H1 (cell line): Measurements from ENCODE around the gene LAD1.

Experiments used
- CBX5 ChIP-seq: fragments of 300-800, 300-1000 bp; sonication (generic); IDR thresholded peaks from 2 replicates; pipeline ENCODE4 v1.7.1; 2016; ENCODE audit warnings: antibody characterized with exemption, low read length, low read depth
- CEBPB ChIP-seq: IDR thresholded peaks from 2 replicates; pipeline ENCODE4 v1.6.1; 2012; ENCODE audit warnings: low read depth, low read length
- EGR1 ChIP-seq: IDR thresholded peaks from 2 replicates; pipeline ENCODE4 v1.6.1; 2011; ENCODE audit warnings: low read depth, low read length, borderline replicate concordance
- EP300 ChIP-seq, 2 experiments: IDR thresholded peaks; 1 replicate in 1 of 2; 2 replicates in 1 of 2; pipeline ENCODE4 v1.6.1; 2011 to 2012; ENCODE audit warnings: low read depth in 2 of 2, low read length in 2 of 2, mild to moderate bottlenecking in 2 of 2, borderline replicate concordance in 1 of 2, inconsistent platforms in 1 of 2, moderate library complexity in 1 of 2
- HDAC6 ChIP-seq: IDR thresholded peaks from one replicate; pipeline ENCODE4 v1.7.1; 2012; ENCODE audit warnings: low read depth, mild to moderate bottlenecking, inconsistent platforms, low read length, moderate library complexity
- KDM1A ChIP-seq: fragments of 200-600, 300-600 bp; sonication (generic); IDR thresholded peaks from 2 replicates; pipeline ENCODE4 v1.7.1; 2016; ENCODE audit warnings: mild to moderate bottlenecking, low read length, borderline replicate concordance
- POLR2A ChIP-seq, 2 experiments: IDR thresholded peaks; 1 replicate in 1 of 2; 2 replicates in 1 of 2; pipeline ENCODE4 v1.6.1; 2011; ENCODE audit warnings: low read depth in 2 of 2, low read length in 2 of 2, mild to moderate bottlenecking in 2 of 2; ENCODE audit errors: control extremely low read depth in 1 of 2
- POLR2AphosphoS5 ChIP-seq: IDR thresholded peaks from 2 replicates; pipeline ENCODE4 v1.6.1; 2011; ENCODE audit warnings: low read depth, low read length
- RAD21 ChIP-seq, 2 experiments: IDR thresholded peaks in 1 of 2; conservative IDR thresholded peaks in 1 of 2; 2 replicates each; pipeline ENCODE4 v1.6.1; 2011; ENCODE audit warnings: low read depth in 2 of 2, low read length in 2 of 2, improper control_type of control experiment in 1 of 2, inconsistent platforms in 1 of 2, mild to moderate bottlenecking in 1 of 2, moderate library complexity in 1 of 2
- TAF1 ChIP-seq: IDR thresholded peaks from 2 replicates; pipeline ENCODE4 v1.6.1; 2011; ENCODE audit warnings: mild to moderate bottlenecking, low read depth, low read length
- TCF12 ChIP-seq: IDR thresholded peaks from 2 replicates; pipeline ENCODE4 v1.6.1; 2011; ENCODE audit warnings: low read depth, mild to moderate bottlenecking, low read length
- YY1 ChIP-seq: IDR thresholded peaks from 2 replicates; pipeline ENCODE4 v1.6.1; 2011; ENCODE audit warnings: low read depth, mild to moderate bottlenecking, low read length
- TF ChIP-seq, protein P1 (sequence below): IDR thresholded peaks from 2 replicates; pipeline ENCODE4 v1.6.1; 2011; ENCODE audit warnings: low read depth, mild to moderate bottlenecking, low read length; ENCODE audit not compliant: insufficient read depth
- TF ChIP-seq, protein P2 (sequence below), 3 experiments: IDR thresholded peaks; 1 replicate in 2 of 3; 2 replicates in 1 of 3; pipeline versions ENCODE4 v1.5.1 to v1.6.1; 2011; ENCODE audit warnings: low read length in 3 of 3, mild to moderate bottlenecking in 3 of 3, inconsistent platforms in 2 of 3, low read depth in 1 of 3, moderate library complexity in 1 of 3; ENCODE audit not compliant: insufficient read depth in 1 of 3; ENCODE audit errors: control extremely low read depth in 1 of 3

DNA sequence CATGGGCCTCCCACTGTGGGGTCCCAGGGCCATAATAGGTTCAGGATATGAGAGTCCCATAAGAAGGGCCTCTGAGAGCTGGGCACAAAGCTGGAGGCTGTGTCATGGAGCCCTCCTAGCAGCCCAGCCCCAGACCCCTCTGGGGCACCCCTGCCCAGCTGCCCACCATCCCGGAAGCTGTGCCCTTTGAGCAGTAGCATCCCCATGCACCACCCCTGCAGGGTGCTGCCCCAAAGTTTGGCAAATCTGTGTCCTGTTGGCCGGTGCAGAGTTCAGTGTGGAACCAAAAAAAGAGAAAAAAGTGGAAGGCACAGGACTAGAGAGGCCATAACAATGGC lies 39.3 kb downstream of the LAD1 start:
- TF ChIP-seq KDM1A = no peak
- no peak for TF ChIP-seq POLR2AphosphoS5
- TF ChIP-seq, protein P1, sequence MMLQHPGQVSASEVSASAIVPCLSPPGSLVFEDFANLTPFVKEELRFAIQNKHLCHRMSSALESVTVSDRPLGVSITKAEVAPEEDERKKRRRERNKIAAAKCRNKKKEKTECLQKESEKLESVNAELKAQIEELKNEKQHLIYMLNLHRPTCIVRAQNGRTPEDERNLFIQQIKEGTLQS = no peak
- no peak for TF ChIP-seq HDAC6
- TF ChIP-seq, protein P2, sequence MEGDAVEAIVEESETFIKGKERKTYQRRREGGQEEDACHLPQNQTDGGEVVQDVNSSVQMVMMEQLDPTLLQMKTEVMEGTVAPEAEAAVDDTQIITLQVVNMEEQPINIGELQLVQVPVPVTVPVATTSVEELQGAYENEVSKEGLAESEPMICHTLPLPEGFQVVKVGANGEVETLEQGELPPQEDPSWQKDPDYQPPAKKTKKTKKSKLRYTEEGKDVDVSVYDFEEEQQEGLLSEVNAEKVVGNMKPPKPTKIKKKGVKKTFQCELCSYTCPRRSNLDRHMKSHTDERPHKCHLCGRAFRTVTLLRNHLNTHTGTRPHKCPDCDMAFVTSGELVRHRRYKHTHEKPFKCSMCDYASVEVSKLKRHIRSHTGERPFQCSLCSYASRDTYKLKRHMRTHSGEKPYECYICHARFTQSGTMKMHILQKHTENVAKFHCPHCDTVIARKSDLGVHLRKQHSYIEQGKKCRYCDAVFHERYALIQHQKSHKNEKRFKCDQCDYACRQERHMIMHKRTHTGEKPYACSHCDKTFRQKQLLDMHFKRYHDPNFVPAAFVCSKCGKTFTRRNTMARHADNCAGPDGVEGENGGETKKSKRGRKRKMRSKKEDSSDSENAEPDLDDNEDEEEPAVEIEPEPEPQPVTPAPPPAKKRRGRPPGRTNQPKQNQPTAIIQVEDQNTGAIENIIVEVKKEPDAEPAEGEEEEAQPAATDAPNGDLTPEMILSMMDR (IDR thresholded peaks at IDR 0.05; ENCODE audit: control extremely low read depth in 1 of 3, insufficient read depth in 1 of 3, low read depth in 1 of 3, low read length in 3 of 3) = no peak
- TF ChIP-seq POLR2A (IDR thresholded peaks at IDR 0.05; ENCODE audit: control extremely low read depth in 1 of 2, low read depth in 2 of 2, low read length in 2 of 2) = no peak
- no peak for TF ChIP-seq CBX5
- TF ChIP-seq EP300 (IDR thresholded peaks at IDR 0.05; ENCODE audit: borderline replicate concordance in 1 of 2, low read depth in 2 of 2, low read length in 2 of 2) = no peak
- TF ChIP-seq TCF12 = no peak
- TF ChIP-seq TAF1 = no peak
- TF ChIP-seq CEBPB = no peak
- no peak for TF ChIP-seq YY1
- no peak for TF ChIP-seq RAD21 (IDR thresholded peaks at IDR 0.05 in 1 of 2, conservative IDR thresholded peaks at IDR 0.05 in 1 of 2; ENCODE audit: low read depth in 2 of 2, low read length in 2 of 2)
- TF ChIP-seq EGR1 = no peak
